GM12801 (cell line): ENCODE results near the gene ACO2.

Experiments
- TF ChIP-seq, protein P1 (sequence below): IDR thresholded peaks from one replicate; pipeline ENCODE4 v1.5.1; 2011; ENCODE audit warnings: control low read depth; ENCODE audit not compliant: insufficient read length; ENCODE audit errors: extremely low read depth

ACO2 gene

DNA sequence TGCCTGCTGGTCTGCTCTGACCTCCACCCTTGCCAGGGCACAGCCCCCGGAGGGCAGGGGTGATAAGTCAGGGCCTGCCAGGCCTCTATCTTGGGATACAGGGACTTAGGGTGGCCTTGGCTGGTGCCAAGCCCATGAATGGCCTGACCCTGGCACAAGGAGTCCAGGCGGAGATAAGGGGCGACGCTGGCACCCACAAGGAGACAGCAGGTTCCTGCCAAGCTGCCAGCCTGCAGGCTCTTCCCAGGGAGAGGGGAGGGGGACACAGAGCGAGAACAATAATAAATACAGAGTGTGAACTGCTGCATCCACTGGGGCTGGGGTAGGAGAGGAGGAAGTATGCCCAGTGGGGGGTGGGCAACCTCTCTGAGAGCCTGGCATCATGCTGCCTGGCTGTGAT, 92.9 kb downstream of the ACO2 start:
- TF ChIP-seq, protein P1, sequence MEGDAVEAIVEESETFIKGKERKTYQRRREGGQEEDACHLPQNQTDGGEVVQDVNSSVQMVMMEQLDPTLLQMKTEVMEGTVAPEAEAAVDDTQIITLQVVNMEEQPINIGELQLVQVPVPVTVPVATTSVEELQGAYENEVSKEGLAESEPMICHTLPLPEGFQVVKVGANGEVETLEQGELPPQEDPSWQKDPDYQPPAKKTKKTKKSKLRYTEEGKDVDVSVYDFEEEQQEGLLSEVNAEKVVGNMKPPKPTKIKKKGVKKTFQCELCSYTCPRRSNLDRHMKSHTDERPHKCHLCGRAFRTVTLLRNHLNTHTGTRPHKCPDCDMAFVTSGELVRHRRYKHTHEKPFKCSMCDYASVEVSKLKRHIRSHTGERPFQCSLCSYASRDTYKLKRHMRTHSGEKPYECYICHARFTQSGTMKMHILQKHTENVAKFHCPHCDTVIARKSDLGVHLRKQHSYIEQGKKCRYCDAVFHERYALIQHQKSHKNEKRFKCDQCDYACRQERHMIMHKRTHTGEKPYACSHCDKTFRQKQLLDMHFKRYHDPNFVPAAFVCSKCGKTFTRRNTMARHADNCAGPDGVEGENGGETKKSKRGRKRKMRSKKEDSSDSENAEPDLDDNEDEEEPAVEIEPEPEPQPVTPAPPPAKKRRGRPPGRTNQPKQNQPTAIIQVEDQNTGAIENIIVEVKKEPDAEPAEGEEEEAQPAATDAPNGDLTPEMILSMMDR: no peak

GRCh38 chr22:41562461-41562860, 93.5 kb downstream of the ACO2 start:
- TF ChIP-seq, protein P1: no peak

GRCh38 chr22:41563051-41563711, 94.3 kb downstream of the ACO2 start:
- TF ChIP-seq, protein P1: no peak

GRCh38 chr22:41564563-41564962, 95.6 kb downstream of the ACO2 start:
- TF ChIP-seq, protein P1: no peak

DNA sequence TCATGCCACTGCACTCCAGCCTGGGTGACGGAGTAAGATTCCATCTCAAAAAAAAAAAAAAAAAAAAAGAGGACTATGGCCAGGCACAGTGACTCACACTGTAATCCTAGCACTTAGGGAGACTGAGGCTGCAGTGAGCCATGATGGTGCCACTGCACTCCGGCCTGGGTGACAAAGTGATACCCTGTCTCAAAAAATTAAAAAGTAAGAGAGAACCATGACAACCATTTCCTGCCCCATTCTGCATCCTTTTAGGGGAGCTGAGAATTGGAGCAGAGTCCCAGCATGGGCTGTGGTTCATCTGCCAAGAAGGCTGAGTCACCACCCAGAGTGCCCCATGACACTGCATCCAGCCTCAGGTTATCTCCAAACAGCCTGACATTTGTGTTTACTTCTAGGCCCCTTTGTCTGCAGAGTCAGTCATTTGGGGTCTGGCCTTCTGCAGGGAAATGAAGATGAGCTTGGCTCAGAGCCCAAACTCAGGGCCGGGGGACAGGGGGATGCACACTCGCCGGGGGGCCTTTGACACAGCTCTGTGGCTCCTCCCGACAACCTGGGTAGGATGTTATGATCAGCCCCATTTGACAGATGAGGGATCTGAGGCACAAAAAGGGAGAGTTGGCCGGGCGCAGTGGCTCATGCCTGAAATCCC, 96.6 kb downstream of the ACO2 start:
- TF ChIP-seq, protein P1: no peak

GRCh38 chr22:41567512-41567768, 98.5 kb downstream of the ACO2 start:
- TF ChIP-seq, protein P1: no peak

DNA sequence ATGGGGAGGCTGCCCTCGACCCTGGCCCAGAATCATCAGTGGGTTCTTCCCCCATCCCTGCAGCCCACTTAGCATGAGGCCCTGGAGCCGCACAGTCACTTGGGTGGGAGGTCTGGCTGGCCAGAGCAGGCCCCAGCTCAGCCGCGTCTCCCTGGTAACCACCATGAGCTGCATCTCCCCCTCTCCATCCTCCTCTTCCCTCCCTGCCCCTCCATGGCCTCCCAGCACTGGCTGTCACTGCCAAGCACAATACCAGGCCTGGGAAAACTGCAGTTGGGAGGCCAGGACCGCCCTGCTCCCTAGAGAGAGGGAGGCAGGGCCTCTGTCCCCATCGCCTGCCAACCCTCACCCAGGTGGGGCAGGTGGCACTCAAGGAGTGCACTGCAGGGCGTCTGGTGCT, 99.9 kb downstream of the ACO2 start:
- TF ChIP-seq, protein P1: no peak
